ENCODE results near the gene CALML6. TPM values are rescaled to one million over a fixed set of nuclear protein-coding genes. Genes with fewer than 3 reads are reported as not detected.

The CALML6 gene
- total RNA-seq, 1 donor from 2014 or later: 1.3 TPM

DNA sequence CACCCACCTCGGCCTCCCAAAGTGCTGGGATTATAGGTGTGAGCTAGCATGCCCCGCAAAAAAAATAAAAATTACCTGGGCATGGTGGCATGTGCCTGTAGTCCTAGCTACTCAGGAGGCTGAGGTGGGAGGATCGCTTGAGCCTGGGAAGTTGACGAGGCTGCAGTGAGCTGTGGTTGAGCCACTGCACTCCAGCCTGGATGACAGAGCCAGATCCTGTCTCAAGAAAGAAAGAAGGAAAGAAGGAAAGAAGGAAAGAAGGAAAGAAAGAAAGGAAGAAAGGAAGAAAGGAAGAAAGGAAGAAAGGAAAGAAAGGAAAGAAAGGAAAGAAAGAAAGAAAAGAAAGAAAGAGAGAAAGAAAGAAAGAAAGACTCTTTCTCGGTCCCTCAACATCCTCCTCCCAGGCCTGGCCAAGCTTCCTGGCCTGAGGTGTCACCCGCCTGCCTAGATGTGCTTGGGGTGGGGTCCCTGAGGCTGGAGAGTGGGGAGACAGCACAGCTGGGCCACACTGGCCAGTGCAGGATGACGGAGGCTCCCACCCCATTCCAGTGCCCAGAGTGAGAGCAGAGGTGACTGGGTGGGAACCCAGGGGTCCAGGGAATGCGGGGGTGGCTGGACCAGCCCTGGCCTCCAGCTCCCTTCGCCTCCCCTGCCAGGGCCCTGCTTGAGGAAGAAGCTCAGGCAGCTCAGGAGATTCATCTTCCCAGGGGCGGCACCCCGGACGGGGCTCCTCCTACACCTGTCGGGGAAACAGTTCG, 14.0 kb upstream of the CALML6 start:
- ChIA-PET POLR2A (interaction anchor here (0.6 to 2.3 kb wide), 2 partner anchors 78 to 121 kb away, joined by 6 to 12 read pairs; no protein-coding TSS in a partner anchor), CTCF (interaction anchor here (1.2 kb wide), 1 partner anchor 122 kb away, joined by 4 read pairs; no protein-coding TSS in a partner anchor)
- Mint-ChIP-seq H3K27ac (no peak overlapping the region), H3K4me1 (peaks cover 20% of the 10 kb centered on the region), H3K27me3 (no peaks in the 10 kb centered on the region), H3K36me3 (ENCODE audit: low read depth) (no peaks in the 10 kb centered on the region), H3K4me3 (no peak overlapping the region), H3K9me3 (no peaks in the 10 kb centered on the region)
- no peak for DNase-seq
- intact Hi-C loops (cut with micrococcal nuclease): loop anchor here (10.0 kb wide), 2 partner anchors 246 to 496 kb away; partner anchors contain the start of genes CDK11B and MRPL20
- no peak for ATAC-seq (ENCODE audit: low read depth)
- TF ChIP-seq, protein P1, sequence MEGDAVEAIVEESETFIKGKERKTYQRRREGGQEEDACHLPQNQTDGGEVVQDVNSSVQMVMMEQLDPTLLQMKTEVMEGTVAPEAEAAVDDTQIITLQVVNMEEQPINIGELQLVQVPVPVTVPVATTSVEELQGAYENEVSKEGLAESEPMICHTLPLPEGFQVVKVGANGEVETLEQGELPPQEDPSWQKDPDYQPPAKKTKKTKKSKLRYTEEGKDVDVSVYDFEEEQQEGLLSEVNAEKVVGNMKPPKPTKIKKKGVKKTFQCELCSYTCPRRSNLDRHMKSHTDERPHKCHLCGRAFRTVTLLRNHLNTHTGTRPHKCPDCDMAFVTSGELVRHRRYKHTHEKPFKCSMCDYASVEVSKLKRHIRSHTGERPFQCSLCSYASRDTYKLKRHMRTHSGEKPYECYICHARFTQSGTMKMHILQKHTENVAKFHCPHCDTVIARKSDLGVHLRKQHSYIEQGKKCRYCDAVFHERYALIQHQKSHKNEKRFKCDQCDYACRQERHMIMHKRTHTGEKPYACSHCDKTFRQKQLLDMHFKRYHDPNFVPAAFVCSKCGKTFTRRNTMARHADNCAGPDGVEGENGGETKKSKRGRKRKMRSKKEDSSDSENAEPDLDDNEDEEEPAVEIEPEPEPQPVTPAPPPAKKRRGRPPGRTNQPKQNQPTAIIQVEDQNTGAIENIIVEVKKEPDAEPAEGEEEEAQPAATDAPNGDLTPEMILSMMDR (IDR thresholded peaks at IDR 0.05): no peak

DNA sequence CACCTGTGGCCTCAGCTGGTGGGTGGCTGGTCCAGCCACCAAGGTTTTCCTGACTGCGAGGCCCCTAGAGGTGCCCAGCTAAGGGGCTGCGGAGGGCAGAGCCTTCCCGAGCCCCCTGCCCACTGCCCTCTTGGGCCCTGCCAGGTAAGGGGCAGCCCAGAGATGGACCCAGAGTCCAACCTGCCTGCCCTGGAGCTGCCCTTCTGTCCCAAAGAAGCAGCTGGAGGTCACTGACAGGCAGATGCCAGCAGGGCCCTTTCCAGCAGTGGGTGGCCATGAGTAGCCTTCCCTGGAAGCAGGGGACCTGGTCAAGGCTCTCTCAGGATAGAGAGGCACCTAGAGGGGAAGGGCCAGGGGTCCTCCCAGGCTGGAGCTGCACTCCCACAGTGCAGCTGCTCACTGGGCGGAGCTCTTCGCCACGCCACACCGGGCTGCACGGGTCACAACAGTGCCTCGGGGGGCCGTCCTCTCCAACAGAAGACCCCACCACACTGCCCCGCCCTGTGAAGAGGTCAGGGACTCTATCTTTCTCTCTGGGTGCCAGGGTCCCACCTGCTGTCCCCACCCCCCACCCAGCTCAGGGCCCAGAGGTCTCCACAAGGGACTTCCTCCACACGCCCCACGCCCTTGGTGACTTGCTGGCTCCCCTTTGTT, 13.3 kb upstream of the CALML6 start:
- no peaks in the 10 kb centered on the region for H3K27me3 Mint-ChIP-seq
- H3K27ac Mint-ChIP-seq: no peak overlapping the region
- peaks cover 22% of the 10 kb centered on the region for H3K4me1 Mint-ChIP-seq
- no peaks in the 10 kb centered on the region for H3K36me3 Mint-ChIP-seq (ENCODE audit: low read depth)
- intact Hi-C loops (cut with micrococcal nuclease): loop anchor here (10.0 kb wide), 2 partner anchors 247 to 497 kb away; partner anchors contain the start of genes CDK11B and MRPL20
- no peak overlapping the region for H3K4me3 Mint-ChIP-seq
- TF ChIP-seq, protein P1 (IDR thresholded peaks at IDR 0.05): no peak
- POLR2A ChIA-PET: interaction anchor here (0.6 to 2.3 kb wide), 5 partner anchors 10 to 926 kb away, joined by 3 to 6 read pairs (median 5); no protein-coding TSS in a partner anchor
- CTCF ChIA-PET: interaction anchor here (0.8 to 1.2 kb wide), 2 partner anchors 123 to 126 kb away, joined by 3 to 4 read pairs; no protein-coding TSS in a partner anchor
- no peak for DNase-seq
- ATAC-seq (ENCODE audit: low read depth): no peak
- no peaks in the 10 kb centered on the region for H3K9me3 Mint-ChIP-seq

DNA sequence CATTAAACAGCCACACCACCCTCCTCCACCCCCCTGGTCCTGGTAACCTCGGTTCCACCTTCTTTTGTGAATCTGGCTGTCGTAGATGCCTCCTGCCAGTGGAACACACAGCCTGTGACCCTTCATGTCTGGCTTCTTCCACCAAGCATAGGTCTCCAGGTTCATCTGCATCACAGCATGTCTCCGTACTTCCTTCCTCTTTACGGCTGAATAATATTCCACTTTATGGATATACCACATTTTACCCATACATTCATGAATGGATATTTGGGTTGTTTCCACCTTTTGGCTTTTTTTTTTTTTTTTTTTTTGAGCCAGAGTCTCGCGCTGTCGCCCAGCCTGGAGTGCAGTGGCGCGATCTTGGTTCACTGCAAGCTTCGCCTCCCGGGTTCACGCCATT, 11.8 kb upstream of the CALML6 start:
- no peak overlapping the region for H3K4me3 Mint-ChIP-seq
- TF ChIP-seq, protein P1 (IDR thresholded peaks at IDR 0.05): no peak
- no peak for ATAC-seq (ENCODE audit: low read depth)
- no peak for DNase-seq
- no peaks in the 10 kb centered on the region for H3K27me3 Mint-ChIP-seq
- H3K27ac Mint-ChIP-seq: no peak overlapping the region
- CTCF ChIA-PET: interaction anchor here (0.6 kb wide), 1 partner anchor 40 kb away, joined by 3 read pairs; no protein-coding TSS in a partner anchor
- POLR2A ChIA-PET: interaction anchor here (0.7 kb wide), 2 partner anchors 124 to 160 kb away, joined by 5 to 9 read pairs; no protein-coding TSS in a partner anchor
- no peaks in the 10 kb centered on the region for H3K9me3 Mint-ChIP-seq
- peaks cover 31% of the 10 kb centered on the region for H3K4me1 Mint-ChIP-seq
- intact Hi-C loops (cut with micrococcal nuclease): loop anchor here (10.0 kb wide), 2 partner anchors 248 to 498 kb away; partner anchors contain the start of genes CDK11B and MRPL20
- no peaks in the 10 kb centered on the region for H3K36me3 Mint-ChIP-seq (ENCODE audit: low read depth)

DNA sequence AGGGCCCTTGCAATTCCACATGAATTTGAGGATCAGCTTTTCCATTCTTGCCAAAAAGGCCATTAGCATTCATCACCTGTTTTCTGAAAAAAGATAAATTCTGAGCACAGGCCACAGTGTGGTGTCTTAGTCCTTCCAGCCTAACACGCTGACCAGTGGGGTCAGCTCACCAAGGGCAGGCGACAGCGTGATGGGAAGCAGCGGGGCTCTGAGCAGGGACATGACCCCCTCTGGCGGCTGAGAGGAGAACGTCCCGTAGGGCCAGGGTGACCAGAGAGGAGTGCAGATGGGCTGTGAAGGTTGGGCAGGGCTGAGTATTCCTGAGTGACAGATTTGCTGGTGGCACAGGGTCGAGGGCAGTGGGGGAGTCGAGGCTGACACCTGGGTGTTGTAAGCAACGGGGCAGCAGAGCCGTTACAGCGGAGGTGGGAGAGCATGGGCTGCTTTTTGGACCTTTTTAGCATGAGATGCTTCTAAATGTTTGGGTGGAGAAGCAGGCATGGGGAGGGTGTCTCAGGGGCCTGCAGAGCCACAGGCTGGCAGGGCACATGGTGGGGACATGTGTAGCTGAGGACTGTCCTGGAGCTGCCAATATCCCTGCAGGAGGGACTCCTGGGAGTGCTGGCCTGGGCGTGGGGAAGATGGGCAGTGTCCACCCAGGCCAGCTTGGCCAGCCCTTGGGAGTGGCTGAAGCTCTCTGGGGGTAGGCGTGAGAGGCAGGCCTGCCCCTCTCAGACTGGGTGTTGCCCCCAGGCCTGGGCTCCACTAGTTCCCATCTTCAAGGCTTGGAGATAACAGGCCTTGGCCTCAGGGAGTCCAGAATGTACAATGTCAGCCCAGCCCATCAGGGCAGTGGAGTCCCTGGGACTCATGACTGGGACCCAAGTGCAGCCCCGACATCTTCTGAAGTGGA, 8.6 kb upstream of the CALML6 start:
- Mint-ChIP-seq H3K27ac (peak overlapping the region; percentile 70), H3K4me3 (peak overlapping the region; percentile 73), H3K27me3 (no peaks in the 10 kb centered on the region), H3K9me3 (no peaks in the 10 kb centered on the region), H3K4me1 (peaks cover 26% of the 10 kb centered on the region), H3K36me3 (ENCODE audit: low read depth) (no peaks in the 10 kb centered on the region)
- TF ChIP-seq, protein P1 (IDR thresholded peaks at IDR 0.05): no peak
- intact Hi-C loops (cut with micrococcal nuclease): loop anchor here (1.0 to 10.0 kb wide), 10 partner anchors 15 to 502 kb away; partner anchors contain the start of genes CDK11A, CDK11B, GNB1 and MMP23B
- ATAC-seq (ENCODE audit: low read depth): peak; percentile 29
- peak; percentile 58 for DNase-seq
- ChIA-PET POLR2A (interaction anchor here (0.5 to 2.9 kb wide), 10 partner anchors 10 to 227 kb away, joined by 3 to 29 read pairs (median 4); no protein-coding TSS in a partner anchor), CTCF (interaction anchor here (0.7 to 2.9 kb wide), 25 partner anchors 8 to 304 kb away, joined by 3 to 19 read pairs (median 4); no protein-coding TSS in a partner anchor)
